ENCODE measurements around the gene RECK. TPM values are rescaled to one million over a fixed set of nuclear protein-coding genes. Genes with fewer than 3 reads are reported as not detected.

The RECK gene
- total and polyA plus RNA-seq, 2 experiments from 2014 or later = 8.1 to 11.6 TPM

GRCh38 chr9:36140086-36141084 is 103.7 kb downstream of the RECK start (continued):
- no peak for TF ChIP-seq ZNF462 (CRISPR knock-in tag; IDR thresholded peaks at IDR 0.05)

GRCh38 chr9:36141288-36141687 is 104.6 kb downstream of the RECK start:
- Histone ChIP-seq H3K4me2 (no peak overlapping the region), H3K4me1 (ENCODE audit: insufficient read depth) (peaks cover 11% of the 10 kb centered on the region; the same call in 1 of the 2 replicates), H2AFZ (no peak overlapping the region), H3K36me3 (ENCODE audit: insufficient read depth) (no peaks in the 10 kb centered on the region), H3K27ac (ENCODE audit: low read depth) (no peak overlapping the region), H3K79me2 (replicated peaks; ENCODE audit: insufficient read depth) (no peaks in the 10 kb centered on the region), H3K9me2 (ENCODE audit: insufficient read depth) (0 out of 2 replicates have a peak, but pooled peaks cover 3% of the 10 kb centered on the region), H4K20me1 (replicated peaks; ENCODE audit: insufficient read depth) (peaks cover 6% of the 10 kb centered on the region; the same call in 1 of the 2 replicates), H3K27me3 (ENCODE audit: insufficient read depth) (peaks cover 38% of the 10 kb centered on the region), H3K4me3 (no peak overlapping the region), H3F3A (replicated peaks; ENCODE audit: low read depth) (no peaks in the 10 kb centered on the region)
- peaks cover 11% of the 10 kb centered on the region for H3K9me3 Mint-ChIP-seq
- H3K36me3 Mint-ChIP-seq (ENCODE audit: low read depth) = peaks cover 12% of the 10 kb centered on the region
- peaks cover 16% of the 10 kb centered on the region for H3K4me1 Mint-ChIP-seq
- peaks cover 26% of the 10 kb centered on the region for H3K27me3 Mint-ChIP-seq (ENCODE audit: insufficient read depth, low read depth, poor library complexity)
- peak; percentile 48 for ATAC-seq
- no peak overlapping the region for H3K4me3 Mint-ChIP-seq
- peak; percentile 36 to 61 for TF ChIP-seq CTCF (conservative IDR thresholded peaks at IDR 0.05; ENCODE audit: low read depth in 2 of 2)
- no peak for TF ChIP-seq JUNB (IDR thresholded peaks at IDR 0.05; ENCODE audit: unreplicated experiment)
- DNase-seq (ENCODE audit: low spot score) = peak; percentile 59
- H3K27ac Mint-ChIP-seq = no peak overlapping the region
